HG02642 (cell line): ENCODE data around the gene ABCG1.
A peak's percentile ranks its signal among the peaks of the same experiment; 100 is the strongest.

ENCODE experiments used
- ATAC-seq: cut with Tn5 transposase; IDR thresholded peaks from one replicate; pipeline ENCODE4 v1.9.1; 2021; ENCODE audit warnings: mild to moderate bottlenecking; ENCODE audit not compliant: unreplicated experiment, poor library complexity

The ABCG1 gene

DNA sequence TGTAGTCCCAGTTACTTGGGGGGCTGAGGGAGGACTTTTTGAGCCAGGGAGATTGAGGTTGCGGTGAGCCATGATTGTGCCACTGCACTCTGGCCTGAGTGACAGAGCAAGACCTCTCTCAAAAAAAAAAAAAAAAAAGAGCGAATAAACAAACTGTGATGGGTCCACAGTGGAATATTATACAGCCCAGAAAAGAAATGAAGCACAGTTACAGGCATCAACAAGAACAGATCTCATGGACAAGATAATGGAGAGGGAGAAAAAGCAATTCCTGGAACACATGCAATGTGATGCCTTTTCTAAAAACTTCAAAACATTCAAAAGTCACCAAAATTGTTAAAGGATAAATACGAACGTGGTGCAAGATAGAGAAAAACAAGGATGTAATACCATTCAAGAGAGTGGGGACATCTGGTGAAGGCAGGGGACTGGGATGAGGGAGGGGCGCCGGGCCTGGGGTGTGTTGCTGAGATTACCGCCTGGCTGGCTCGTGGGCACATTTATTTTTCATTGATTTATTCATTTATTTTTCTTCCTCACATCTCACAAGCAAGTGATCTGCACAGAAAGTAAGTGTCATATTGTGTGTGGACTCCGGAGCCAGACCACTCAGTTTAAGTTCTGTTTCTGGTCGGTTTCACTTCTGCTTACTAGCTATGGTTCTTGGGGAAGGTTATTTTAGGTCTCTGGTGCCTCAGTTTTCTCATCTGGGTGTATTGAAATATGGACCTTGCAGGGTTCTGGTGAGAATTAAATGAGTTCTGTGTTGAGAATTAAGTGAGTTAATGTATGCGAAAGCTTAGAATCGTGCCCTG is 30.1 kb downstream of the ABCG1 start:
- no peak for ATAC-seq

DNA sequence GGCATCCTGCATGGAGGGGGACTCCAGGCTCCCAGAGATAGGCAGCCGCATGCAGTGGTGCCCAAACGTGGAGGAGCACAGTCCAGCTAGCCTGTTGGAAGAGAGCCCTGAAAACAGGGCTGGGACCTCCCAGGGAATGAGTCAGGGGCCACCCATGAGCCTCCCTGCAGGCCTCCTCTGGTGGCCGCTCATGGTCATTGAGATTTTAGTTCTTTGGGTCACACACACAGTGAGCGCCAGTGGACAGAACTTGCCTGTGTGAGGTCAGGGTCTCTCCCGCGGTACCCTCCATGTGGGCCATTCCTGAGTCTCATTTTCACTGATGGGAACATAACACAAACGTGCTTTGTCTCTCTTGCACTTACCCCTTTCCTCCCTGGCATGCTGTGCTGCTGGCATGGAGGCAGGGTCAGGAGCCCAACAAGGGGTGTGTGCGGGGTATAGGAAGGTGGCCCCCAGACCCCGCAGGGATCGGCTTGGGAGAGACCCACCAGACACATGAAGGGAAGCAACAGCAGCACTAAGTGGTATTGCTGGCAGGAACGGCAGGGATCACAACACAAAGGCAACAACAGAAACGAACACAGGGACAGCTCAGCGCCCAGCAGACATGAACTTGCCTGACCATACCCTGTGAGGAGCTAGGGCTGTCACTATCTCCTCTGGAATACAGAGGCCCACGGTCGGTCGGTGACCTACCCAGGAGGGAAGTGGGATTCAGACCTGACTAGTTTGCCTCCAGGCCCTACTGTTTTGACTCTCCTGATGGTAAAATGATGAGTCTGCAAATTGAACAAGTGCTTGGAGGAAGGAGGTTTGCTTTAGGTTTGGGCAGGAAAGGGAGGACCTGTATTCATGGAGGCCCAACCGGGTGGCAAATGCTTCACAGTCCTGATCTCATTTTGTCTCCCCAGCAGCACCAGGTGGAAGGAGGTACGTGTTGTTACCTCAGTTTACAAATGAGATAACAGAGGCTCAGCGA is 31.8 kb downstream of the ABCG1 start:
- no peak for ATAC-seq

DNA sequence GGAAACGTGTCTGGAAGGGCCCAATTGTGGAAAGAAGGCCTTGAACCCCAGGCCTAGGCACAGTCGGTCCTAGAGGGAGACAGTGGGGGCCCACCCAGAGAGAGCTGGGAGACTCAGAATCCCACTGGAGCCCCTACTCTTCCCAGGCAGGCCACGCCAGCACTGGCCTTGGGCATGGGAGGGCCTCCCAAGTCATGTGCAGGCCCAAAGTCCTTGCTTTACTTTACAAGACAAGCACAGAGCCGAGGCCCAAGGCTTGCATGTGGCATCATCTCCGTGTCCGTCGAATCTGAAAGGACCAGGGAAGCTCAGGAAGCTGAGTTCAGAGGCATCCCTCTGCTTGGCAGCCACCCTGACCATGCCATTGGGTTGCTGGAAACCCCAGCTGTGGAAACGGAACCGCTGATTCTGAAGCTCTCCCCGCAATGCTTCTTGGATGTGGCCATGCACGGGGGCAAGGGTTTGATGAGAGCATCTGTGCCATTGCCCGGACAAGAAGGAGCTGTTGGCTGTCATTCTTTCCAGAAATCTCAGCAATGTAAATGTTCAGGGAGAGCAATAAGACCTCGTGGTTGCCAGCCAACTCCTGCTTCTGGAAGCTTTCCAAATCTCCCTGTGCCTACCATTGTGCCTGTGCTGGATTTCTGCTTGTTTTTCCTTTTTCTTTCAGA is 32.8 kb downstream of the ABCG1 start:
- no peak for ATAC-seq

DNA sequence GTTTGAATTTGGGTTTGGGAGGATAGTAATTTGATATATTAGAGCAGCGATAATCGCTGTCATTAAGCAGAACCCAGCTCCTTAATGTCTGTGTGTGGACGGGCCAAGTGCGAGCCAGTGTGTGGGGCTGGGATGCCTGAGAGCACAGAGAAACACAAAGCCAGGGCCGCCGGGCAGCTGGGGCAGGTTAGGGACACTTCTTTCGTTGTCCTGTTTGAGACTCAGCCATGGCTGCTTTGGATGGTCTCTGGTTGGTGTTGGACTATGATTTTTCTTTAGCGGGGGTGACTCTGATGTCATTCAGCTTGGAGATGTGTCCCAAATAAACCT is 33.4 kb downstream of the ABCG1 start:
- ATAC-seq, result no peak

DNA sequence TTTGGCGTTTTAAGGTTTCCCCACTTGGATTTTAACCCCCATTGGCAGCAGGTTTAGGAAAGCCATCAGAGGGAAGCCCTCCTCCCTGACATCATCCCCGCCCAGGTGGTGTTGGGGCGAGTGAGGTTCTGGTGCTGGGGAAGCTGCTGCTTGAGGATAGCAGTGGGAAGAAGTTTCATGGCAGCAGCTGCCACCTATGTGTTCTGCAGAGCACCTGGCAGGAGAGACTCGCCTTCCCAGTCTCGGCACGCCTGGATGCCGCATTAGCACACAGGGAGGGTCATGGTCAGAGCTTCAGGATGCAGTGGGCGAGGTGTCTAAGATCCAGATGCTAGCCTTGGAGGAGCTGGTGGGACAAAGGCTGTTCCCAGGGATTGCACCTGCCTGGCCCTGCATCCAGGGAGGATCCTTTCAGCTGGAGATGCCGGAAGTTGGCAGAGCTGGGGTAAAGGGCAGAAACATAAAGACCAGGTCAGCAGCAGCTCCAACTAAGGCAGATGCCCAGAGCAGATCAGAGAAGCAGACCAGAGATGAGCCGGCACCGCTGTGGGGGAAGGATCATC is 33.9 kb downstream of the ABCG1 start:
- no peak for ATAC-seq

DNA sequence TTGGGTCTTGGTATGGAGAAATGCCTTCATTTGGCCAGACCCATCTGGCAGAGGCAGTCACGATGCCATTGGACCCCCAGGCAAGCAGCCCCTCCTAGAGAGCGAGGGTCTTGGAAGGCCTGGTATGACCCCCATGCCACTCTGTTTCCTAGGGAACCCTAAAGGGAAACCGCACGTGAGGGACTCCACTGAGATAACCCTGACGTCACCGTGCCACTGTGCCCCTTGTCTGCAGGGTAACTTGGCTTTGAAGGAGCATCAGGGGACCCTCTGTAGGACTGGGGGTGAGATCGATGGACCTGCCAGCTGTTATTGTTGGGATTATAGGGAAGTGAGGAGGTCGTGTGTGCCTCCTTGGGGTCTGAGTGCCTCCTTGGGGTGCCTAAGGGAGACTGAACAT is 34.5 kb downstream of the ABCG1 start:
- no peak for ATAC-seq

DNA sequence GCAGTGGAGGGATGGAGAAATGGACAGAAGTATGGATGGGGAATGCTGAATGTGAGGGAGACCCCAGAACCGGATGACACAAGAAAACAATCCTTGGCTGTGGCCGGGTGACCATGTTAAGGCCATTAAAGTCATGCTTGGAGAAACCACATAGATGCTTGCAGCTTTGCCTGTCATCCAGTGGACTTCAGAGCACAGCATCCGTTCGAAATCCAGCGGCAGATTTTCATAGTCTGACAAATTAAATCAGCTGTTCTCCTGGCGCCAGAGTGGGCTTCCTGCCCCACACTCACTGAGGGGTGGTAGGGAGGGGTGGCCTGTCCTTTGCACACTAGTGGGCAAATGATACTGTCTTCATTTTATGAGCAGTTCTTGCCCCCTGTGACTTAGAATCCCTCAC is 35.1 kb downstream of the ABCG1 start:
- no peak for ATAC-seq

DNA sequence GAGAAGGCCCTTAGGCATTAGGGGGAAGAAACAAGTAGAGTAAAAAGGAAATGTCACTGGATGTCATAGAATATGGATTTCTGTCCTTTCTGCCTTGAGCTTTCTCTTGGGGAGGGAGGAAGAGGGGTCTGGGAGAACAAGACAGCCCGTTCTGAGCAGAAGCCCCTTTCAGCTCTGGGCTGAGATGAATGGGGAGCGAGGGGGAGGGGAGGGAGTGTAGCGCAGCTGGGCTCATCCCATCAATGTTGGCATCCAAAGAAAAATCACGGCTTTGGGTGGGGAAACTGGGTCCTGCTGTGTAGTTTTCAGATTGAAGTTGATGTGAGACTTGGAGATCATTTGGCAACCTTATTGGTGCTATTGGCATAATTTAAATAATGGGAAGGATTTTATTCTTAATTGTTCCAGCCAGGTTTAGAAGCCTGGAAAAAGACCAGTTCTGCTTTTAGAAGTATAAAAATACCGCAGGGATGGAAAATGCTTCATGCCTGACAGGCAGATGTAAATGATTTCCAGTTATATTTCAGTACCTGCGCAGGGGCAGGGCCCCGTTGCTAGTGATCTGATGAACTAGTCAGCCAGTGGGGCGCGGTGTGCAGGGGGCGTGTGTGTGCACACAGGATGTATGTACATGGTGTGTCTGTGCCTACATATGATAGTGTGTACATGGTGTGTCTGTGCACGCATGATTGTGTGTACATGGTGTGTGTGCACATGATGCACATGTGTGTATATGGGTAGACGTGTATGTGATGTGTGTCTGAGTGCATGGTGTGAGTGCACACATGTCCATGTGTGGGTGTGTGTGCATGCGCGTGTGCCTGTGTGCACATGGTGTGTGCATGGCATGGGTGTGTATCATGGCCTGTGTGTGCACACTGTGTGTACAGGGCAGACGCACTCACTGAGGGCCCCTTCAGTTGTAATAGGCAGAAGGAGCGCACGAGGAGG is 36.0 kb downstream of the ABCG1 start:
- no peak for ATAC-seq

DNA sequence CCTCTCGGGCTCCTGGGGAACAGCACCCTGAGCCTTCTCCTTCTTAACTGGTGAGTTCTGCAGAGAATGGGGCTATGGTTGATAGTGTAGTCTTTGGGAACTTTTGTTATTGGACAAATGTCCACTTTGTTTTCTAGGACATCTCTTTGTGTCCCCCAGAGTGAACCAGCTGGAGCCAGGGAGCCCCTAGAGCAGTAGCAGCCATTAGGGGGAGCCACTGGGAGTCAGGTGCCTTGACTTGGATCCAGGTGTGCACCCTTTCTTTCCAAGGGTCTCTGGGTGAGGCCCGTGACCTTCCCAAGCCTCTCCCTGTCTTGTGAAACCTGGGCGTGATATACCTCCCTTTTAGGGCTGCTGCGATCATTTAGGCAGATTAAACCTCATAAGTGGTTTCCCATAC is 36.9 kb downstream of the ABCG1 start:
- no peak for ATAC-seq

DNA sequence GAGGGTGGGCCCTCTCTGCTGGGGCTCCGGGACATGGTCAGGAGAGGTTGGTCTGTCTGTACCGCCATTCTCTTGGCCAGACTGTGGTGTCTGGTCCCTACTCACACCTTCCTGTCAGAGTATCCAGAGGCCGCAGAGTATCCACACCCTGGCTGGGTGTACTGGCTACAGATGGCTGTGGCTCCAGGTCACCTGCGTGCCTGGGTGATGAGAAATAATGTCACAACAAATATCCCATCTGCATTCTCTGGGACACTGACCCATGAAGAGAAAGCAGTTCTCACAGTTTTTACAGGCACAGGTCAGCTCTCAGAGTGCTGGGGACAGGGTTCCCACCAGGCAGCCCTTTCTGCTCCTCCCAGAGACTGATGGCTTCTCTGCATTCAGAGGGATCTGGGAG is 37.4 kb downstream of the ABCG1 start:
- ATAC-seq, result no peak

DNA sequence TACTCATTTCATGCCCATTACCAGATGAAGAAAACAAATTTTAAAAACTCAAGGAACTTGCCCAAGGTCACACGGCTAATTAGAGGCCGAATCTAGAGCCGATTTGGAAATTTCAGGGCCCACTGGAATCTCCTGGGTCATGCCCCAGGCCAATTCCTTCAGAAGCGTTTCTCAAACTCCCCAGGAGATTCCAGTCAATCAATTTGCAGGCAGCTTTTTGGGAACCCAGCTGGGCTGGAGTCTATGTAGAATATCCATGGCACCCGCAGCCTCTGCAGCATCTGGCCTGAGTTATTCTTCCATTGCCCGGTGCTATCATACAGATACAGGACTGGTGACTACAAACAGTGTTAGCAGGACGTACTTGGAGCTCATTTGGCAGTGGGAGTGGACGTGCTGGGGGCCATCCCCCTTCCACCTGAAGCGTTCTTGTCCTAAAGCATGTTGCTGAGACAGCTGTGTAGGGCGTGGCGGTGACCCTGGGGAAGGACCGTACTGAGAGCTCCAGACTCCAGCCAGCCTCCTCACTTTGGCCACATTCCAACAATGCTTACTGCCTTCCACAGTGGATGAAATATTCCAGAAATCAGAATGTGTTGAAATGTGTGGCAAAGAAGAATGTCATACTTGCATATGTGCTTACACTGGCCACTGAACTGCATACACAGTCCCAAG is 38.3 kb downstream of the ABCG1 start:
- ATAC-seq, result no peak

DNA sequence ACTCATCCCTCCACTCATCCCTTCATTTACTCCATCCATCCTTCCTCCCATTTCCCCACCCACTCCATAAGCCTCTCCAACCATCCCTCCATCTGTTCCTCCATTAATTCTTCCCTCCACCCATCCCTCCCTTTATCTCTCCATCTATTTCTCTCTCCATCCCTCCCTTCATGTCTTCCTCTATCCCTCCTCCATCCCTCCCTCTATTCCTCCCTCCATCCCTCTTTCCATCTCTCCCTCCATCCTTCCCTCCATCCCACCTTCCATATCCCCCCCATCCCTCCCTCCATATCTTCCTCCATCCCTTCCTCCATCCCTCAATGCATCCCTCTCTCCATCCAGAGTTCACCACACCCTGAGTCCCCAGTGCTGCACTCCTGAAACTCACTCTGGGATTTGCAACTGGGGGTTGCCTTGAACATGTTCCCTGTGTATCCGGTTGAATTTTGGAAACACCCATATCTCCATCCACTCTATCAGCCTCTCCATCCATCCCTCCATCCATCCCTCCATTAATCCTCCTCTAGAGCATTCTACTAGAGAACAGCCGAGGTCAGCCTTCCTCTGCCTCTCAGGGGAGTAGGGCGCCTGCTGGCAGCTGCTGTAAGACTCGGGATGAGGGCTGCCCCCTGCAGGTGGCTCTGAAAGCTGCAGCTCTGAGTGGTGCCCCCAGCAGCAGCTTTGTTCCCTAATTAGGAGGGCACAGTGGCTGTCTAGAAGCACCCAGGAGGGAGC is 39.4 kb downstream of the ABCG1 start:
- peak; percentile 61 for ATAC-seq

DNA sequence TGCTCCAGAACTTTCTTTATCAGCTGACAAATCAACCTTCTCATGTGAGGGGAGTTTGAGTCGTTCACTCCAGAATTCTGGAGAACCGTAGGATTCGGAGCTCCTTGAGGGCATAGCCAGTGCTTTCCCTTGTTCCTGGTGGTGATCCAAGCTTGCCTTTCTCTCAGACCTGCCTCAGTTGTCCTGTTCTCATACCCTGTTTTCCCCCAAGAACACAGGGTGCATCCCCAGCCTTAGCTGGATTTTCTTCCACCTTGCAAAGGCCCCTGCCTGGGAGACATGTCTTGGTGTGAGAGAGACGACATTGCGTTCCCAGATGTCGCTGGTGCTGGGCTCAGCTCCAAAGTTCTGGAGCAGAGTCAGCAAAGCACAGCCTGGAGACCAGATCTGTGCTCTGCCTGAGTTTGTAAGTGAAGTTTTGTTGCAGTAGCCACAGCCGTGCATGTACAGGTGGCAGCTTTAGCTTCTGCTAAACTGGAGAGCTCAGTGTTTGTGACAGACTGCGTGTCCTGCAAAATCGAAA is 40.0 kb downstream of the ABCG1 start:
- no peak for ATAC-seq

DNA sequence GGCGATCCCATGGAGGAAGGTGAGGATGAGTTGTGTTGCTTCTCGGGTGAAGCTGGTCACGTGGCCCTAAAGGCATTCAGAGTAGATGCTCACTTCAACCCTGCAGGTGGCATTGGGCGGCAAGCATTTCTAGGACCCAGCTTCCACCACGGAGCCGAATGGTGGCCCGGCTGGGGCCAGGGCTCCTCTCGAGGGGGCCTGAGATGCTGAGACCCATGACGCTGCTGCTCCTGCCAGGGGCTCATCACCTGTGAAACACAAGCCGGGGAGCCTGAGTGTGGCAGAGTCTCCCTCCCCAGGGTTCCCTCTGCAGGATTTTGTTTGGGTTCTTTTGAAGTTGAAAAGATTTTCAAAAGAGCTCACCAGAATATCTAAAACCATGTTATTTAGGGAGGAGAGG is 41.2 kb downstream of the ABCG1 start:
- no peak for ATAC-seq

DNA sequence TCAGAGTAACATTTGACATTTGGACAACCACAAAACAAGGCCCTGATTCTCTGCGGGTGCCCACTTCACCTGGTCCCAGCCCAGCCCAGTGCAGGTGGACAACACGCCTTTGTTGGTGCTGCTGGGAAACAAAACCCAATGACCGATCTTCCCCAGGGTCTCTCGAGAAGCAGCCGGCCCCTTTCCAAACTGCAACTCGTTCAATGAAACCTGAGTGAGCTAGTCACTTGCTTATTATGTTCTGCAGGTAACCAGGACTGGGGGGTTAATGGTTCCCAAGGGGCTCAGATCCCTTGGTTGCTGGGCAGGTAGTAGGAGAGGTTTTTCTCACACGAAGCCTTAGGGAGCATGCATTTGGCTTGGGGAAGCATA is 42.9 kb downstream of the ABCG1 start:
- ATAC-seq, result no peak

DNA sequence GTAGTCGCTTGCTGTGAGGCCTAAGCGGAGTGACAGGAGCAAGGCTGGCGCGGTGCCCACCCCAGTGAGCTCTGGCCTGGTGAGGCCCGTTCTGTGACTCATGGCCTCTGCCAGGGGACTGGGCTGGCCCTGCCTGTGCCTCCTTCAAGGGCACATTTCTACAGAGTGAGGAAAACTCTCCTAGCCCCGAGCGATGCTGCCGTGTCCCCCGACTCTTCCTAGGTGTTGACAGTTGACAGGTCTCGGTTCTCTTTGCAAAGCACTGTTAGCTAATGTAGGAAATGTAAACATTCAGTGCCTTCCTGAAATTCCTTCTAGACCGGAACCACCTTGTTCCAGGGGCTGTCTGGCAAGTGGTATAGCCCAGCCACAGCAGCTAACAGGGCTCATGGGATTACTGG is 43.9 kb downstream of the ABCG1 start:
- no peak for ATAC-seq

DNA sequence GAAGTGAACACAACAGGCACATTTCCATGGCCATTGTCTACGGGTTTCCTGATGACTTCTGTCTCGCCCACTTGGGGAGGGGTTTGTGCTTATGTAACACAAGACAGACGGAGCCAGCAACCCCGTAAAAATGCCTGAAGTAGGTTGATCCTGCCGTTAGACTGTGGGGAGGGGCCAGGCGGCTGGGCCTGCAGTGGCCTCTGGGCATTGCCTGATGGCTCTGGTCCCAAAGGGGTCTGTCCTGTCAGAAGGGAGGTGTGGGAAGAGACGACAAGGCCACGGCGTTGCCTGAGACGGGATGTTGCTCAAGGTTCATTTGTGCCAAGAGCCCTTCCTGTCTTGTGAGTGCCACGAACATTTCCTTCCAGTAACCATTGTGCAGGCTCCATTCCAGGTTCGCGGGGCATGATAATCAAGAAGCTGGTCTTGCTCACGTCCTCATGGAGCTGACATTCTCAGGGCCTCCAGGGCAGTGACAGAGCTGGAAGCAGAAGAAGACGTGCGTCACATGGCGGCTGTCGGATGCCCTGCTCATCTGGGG is 44.7 kb downstream of the ABCG1 start:
- ATAC-seq, result no peak
